SU-DHL-6 (cell line): Measurements from ENCODE around the gene CD151.

Experiments used
- H2AFZ ChIP-seq: fragments of 200-600 bp; sonication (generic); 2 replicates; pipeline ENCODE4 v1.6.1; 2014; ENCODE audit warnings: low read depth, mild to moderate bottlenecking, moderate library complexity, mixed read lengths, antibody characterized with exemption, low read length; ENCODE audit not compliant: severe bottlenecking
- H3F3A ChIP-seq: fragments of 200-600 bp; shearing (Covaris generic); 2 replicates; pipeline ENCODE4 v1.6.0; 2016; ENCODE audit warnings: antibody characterized with exemption, mild to moderate bottlenecking; ENCODE audit not compliant: insufficient read depth
- H3K27ac ChIP-seq: fragments of 200-600 bp; sonication (generic); 2 replicates; pipeline ENCODE4 v1.5.1; 2016; ENCODE audit warnings: low read depth, mild to moderate bottlenecking, low read length, moderate library complexity, mixed read lengths
- H3K27me3 ChIP-seq: fragments of 200-600 bp; sonication (generic), shearing (Covaris generic); 2 replicates; pipeline ENCODE4 v1.6.0; 2014; ENCODE audit warnings: mild to moderate bottlenecking, low read length
- H3K36me3 ChIP-seq: fragments of 200-600 bp; sonication (generic); 2 replicates; pipeline ENCODE4 v1.6.1; 2014; ENCODE audit warnings: mild to moderate bottlenecking, low read length, mixed read lengths
- H3K4me2 ChIP-seq: fragments of 300-600, 200-600 bp; shearing (Covaris generic), sonication (generic); 2 replicates; pipeline ENCODE4 v1.6.0; 2014; ENCODE audit warnings: low read length, low read depth, mild to moderate bottlenecking; ENCODE audit not compliant: poor library complexity, severe bottlenecking
- H3K4me3 ChIP-seq: fragments of 200-600 bp; sonication (generic); 2 replicates; pipeline ENCODE4 v1.5.1; 2014; ENCODE audit warnings: antibody characterized with exemption, low read length, mild to moderate bottlenecking, mixed read lengths; ENCODE audit not compliant: insufficient read depth, poor library complexity, severe bottlenecking
- H3K79me2 ChIP-seq: fragments of 200-600 bp; sonication (generic); 2 replicates; pipeline ENCODE4 v1.6.1; 2014; ENCODE audit warnings: mild to moderate bottlenecking, low read length, moderate library complexity; ENCODE audit not compliant: insufficient read depth
- H3K9ac ChIP-seq: fragments of 200-600 bp; sonication (generic); 2 replicates; pipeline ENCODE4 v1.7.0; 2014; ENCODE audit warnings: mild to moderate bottlenecking, low read length
- H3K9me2 ChIP-seq: fragments of 200-600 bp; sonication (generic); replicated peaks from 2 replicates; pipeline ENCODE4 v1.6.1; 2014; ENCODE audit warnings: low read length; ENCODE audit not compliant: insufficient read depth
- H3K9me3 ChIP-seq: fragments of 200-600 bp; sonication (generic); 2 replicates; pipeline ENCODE4 v1.6.1; 2014; ENCODE audit warnings: low read length, mixed read lengths; ENCODE audit not compliant: insufficient read depth
- H4K20me1 ChIP-seq: fragments of 200-600 bp; sonication (generic); 2 replicates; pipeline ENCODE4 v1.6.1; 2014; ENCODE audit warnings: low read depth, mild to moderate bottlenecking, antibody characterized with exemption, low read length, moderate library complexity, mixed read lengths
- CTCF ChIP-seq: fragments of 200-600 bp; sonication (generic); IDR thresholded peaks from one replicate; pipeline ENCODE4 v1.5.1; 2017; ENCODE audit warnings: antibody characterized with exemption, mild to moderate bottlenecking, low read length, moderate library complexity; ENCODE audit not compliant: insufficient read depth, poor library complexity, severe bottlenecking
- EZH2phosphoT487 ChIP-seq: fragments of 200-600 bp; sonication (generic), shearing (Covaris generic); conservative IDR thresholded peaks from 2 replicates; pipeline ENCODE4 v1.6.1; 2018; ENCODE audit warnings: mild to moderate bottlenecking, antibody characterized with exemption, low read length, moderate library complexity, mixed read lengths

Gene CD151

GRCh38 chr11:799641-800316, 33.0 kb upstream of the CD151 start:
- Histone ChIP-seq H3F3A (peaks cover 4% of the 10 kb centered on the region; the same call in 1 of the 2 replicates), H3K27me3 (no peaks in the 10 kb centered on the region), H4K20me1 (peaks cover 2% of the 10 kb centered on the region; the same call in 1 of the 2 replicates), H3K36me3 (no peaks in the 10 kb centered on the region), H2AFZ (no peak overlapping the region), H3K79me2 (peaks cover 15% of the 10 kb centered on the region; the same call in 1 of the 2 replicates), H3K27ac (no peak overlapping the region), H3K4me3 (no peak overlapping the region), H3K4me2 (no peak overlapping the region), H3K9me2 (no peaks in the 10 kb centered on the region), H3K9ac (no peak overlapping the region), H3K9me3 (no peaks in the 10 kb centered on the region)
- TF ChIP-seq CTCF (no peak), EZH2phosphoT487 (no peak)

DNA sequence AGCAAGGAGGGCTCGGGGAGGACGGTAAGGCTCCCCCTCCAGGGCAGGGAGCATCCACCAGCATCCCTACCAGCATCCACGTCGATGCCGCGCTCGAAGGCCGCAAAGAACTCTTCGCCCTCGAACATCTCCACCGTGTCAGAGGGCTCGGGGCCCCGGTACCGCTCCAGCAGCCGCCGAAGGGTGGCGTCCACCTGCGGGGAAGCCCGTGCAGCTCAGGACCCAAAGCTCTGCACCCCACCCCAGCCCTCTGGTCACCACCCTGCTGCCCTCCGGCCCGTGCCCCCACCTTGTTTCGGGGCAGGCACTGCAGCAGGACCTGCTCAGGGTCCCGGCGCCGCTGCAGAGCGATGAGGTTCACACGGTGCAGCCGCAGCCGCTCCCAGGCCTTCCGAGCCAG, 32.3 kb upstream of the CD151 start:
- H3K9me2 ChIP-seq: no peaks in the 10 kb centered on the region
- TF ChIP-seq CTCF (no peak), EZH2phosphoT487 (no peak)
- no peaks in the 10 kb centered on the region for H3K9me3 ChIP-seq
- H2AFZ ChIP-seq: no peak overlapping the region
- no peak overlapping the region for H3K4me2 ChIP-seq
- H3F3A ChIP-seq: peaks cover 4% of the 10 kb centered on the region; the same call in 1 of the 2 replicates
- no peak overlapping the region for H3K27ac ChIP-seq
- H3K4me3 ChIP-seq: no peak overlapping the region
- peaks cover 13% of the 10 kb centered on the region; the same call in 1 of the 2 replicates for H3K79me2 ChIP-seq
- H3K36me3 ChIP-seq: no peaks in the 10 kb centered on the region
- no peaks in the 10 kb centered on the region for H3K27me3 ChIP-seq
- no peak overlapping the region for H3K9ac ChIP-seq
- peaks cover 2% of the 10 kb centered on the region; the same call in 1 of the 2 replicates for H4K20me1 ChIP-seq

GRCh38 chr11:801097-801780, 31.5 kb upstream of the CD151 start:
- no peak for TF ChIP-seq CTCF
- no peak for TF ChIP-seq EZH2phosphoT487
- Histone ChIP-seq H3K4me2 (no peak overlapping the region), H2AFZ (no peak overlapping the region), H3K79me2 (peaks cover 8% of the 10 kb centered on the region; the same call in 1 of the 2 replicates), H3K36me3 (no peaks in the 10 kb centered on the region), H3K9me3 (no peaks in the 10 kb centered on the region), H3K4me3 (no peak overlapping the region), H3F3A (peaks cover 4% of the 10 kb centered on the region), H4K20me1 (peaks cover 2% of the 10 kb centered on the region; the same call in 1 of the 2 replicates), H3K9me2 (no peaks in the 10 kb centered on the region), H3K27me3 (no peaks in the 10 kb centered on the region), H3K27ac (no peak overlapping the region), H3K9ac (no peak overlapping the region)
